Smooth muscle cell (in vitro differentiated cells): Measurements from ENCODE around the gene CLDN2. TPM values are rescaled to one million over a fixed set of nuclear protein-coding genes. Genes with fewer than 3 reads are reported as not detected.

Experiments used
- DNase-seq: peaks from one replicate; lab custom pipeline; 2025; ENCODE audit not compliant: unreplicated experiment; lab: John Stamatoyannopoulos, UW
- H2AFZ ChIP-seq: fragments of 200-600 bp; sonication (generic); 2 replicates; pipeline ENCODE4 v1.6.0; 2016; ENCODE audit warnings: antibody characterized with exemption, low read depth, mild to moderate bottlenecking
- H3F3A ChIP-seq: fragments of 200-600 bp; sonication (generic); 2 replicates; pipeline ENCODE4 v1.6.0; 2017; ENCODE audit warnings: antibody characterized with exemption, low read depth
- H3K27ac ChIP-seq: fragments of 200-600 bp; sonication (generic); 2 replicates; pipeline ENCODE4 v1.5.1; 2016; ENCODE audit warnings: low read depth, mild to moderate bottlenecking
- H3K27me3 ChIP-seq: fragments of 200-600 bp; sonication (generic); 2 replicates; pipeline ENCODE4 v1.6.1; 2016; ENCODE audit warnings: low read depth, mild to moderate bottlenecking
- H3K36me3 ChIP-seq: fragments of 200-600 bp; sonication (generic); 2 replicates; pipeline ENCODE4 v1.5.1; 2016; ENCODE audit warnings: low read depth
- H3K4me1 ChIP-seq: fragments of 200-600 bp; sonication (generic); 2 replicates; pipeline ENCODE4 v1.5.1; 2016; ENCODE audit warnings: low read depth
- H3K4me2 ChIP-seq: fragments of 200-600 bp; sonication (generic); 2 replicates; pipeline ENCODE4 v1.6.0; 2016; ENCODE audit warnings: mild to moderate bottlenecking
- H3K4me3 ChIP-seq: fragments of 200-600 bp; sonication (generic); 2 replicates; pipeline ENCODE4 v1.5.1; 2016; ENCODE audit warnings: mild to moderate bottlenecking
- H3K79me2 ChIP-seq: fragments of 200-600 bp; sonication (generic); 2 replicates; pipeline ENCODE4 v1.6.0; 2016; ENCODE audit warnings: low read depth, mild to moderate bottlenecking
- H3K9ac ChIP-seq: fragments of 200-600 bp; sonication (generic); 2 replicates; pipeline ENCODE4 v1.6.0; 2016; ENCODE audit warnings: low read depth
- H3K9me3 ChIP-seq: fragments of 200-600 bp; sonication (generic); replicated peaks from 2 replicates; pipeline ENCODE4 v1.5.1; 2016; ENCODE audit warnings: low read depth
- H4K20me1 ChIP-seq: fragments of 200-600 bp; sonication (generic); 2 replicates; pipeline ENCODE4 v1.6.0; 2016; ENCODE audit warnings: low read depth
- CTCF ChIP-seq: fragments of 200-600 bp; sonication (generic); IDR thresholded peaks from 2 replicates; pipeline ENCODE4 v1.5.1; 2017; ENCODE audit warnings: borderline replicate concordance, mild to moderate bottlenecking, antibody characterized with exemption; ENCODE audit not compliant: insufficient read depth, poor library complexity, severe bottlenecking
- WGBS: methylation state at CpG from one replicate; pipeline ENCODE4 v1.1.7; 2016; ENCODE audit warnings: low lambda C conversion rate; 5-methylcytosine and 5-hydroxymethylcytosine counted together
- polyA plus RNA-seq: library from polyadenylated mRNA; unstranded; fragments of >200 nt; fragmentation: Nextera tagmentation; extraction: Ambion mirVana; gene quantifications from 2 replicates; pipeline ENCODE4 v1.2.1, GENCODE V29; 2016
- total RNA-seq: library from RNA; depleted of rRNA; stranded (reverse); fragments of >200 nt; gene quantifications from 2 replicates; pipeline ENCODE4 v1.2.3, GENCODE V29; 2014

CLDN2 gene
- total and polyA plus RNA-seq, 2 experiments from 2014 or later = 0.04 to 0.07 TPM

- Histone ChIP-seq H2AFZ (no peak overlapping the region), H3K36me3 (no peaks in the 10 kb centered on the region), H3K9ac (no peak overlapping the region), H3K4me2 (no peak overlapping the region), H3K4me1 (no peaks in the 10 kb centered on the region), H4K20me1 (no peaks in the 10 kb centered on the region), H3K27me3 (no peaks in the 10 kb centered on the region), H3K9me3 (no peaks in the 10 kb centered on the region), H3K4me3 (no peak overlapping the region), H3K79me2 (no peaks in the 10 kb centered on the region), H3F3A (no peaks in the 10 kb centered on the region), H3K27ac (no peak overlapping the region)
- TF ChIP-seq CTCF = no peak
- 85% methylated on average over 1 of the region's 1 CpG for WGBS
- DNase-seq = no peak
Measured at GRCh38 chrX:106899841-106900240, 20.4 kb upstream of the CLDN2 start.

- H4K20me1 ChIP-seq = no peaks in the 10 kb centered on the region
- H3K4me3 ChIP-seq = no peak overlapping the region
- H3K4me2 ChIP-seq = no peak overlapping the region
- no peak for DNase-seq
- H3K9ac ChIP-seq = no peak overlapping the region
- H3K27me3 ChIP-seq = no peaks in the 10 kb centered on the region
- H3F3A ChIP-seq = no peaks in the 10 kb centered on the region
- no peaks in the 10 kb centered on the region for H3K4me1 ChIP-seq
- no peaks in the 10 kb centered on the region for H3K9me3 ChIP-seq
- TF ChIP-seq CTCF = no peak
- H3K79me2 ChIP-seq = no peaks in the 10 kb centered on the region
- no peak overlapping the region for H2AFZ ChIP-seq
- WGBS = 81% methylated on average over 3 of the region's 3 CpGs
- H3K36me3 ChIP-seq = no peaks in the 10 kb centered on the region
- no peak overlapping the region for H3K27ac ChIP-seq
Measured at GRCh38 chrX:106901341-106901740, 18.9 kb upstream of the CLDN2 start.

- 74% methylated on average over 4 of the region's 4 CpGs for WGBS
- Histone ChIP-seq H3K9ac (no peak overlapping the region), H3K27ac (no peak overlapping the region), H4K20me1 (no peaks in the 10 kb centered on the region), H3K79me2 (no peaks in the 10 kb centered on the region), H3K36me3 (no peaks in the 10 kb centered on the region), H2AFZ (no peak overlapping the region), H3K27me3 (no peaks in the 10 kb centered on the region), H3F3A (no peaks in the 10 kb centered on the region), H3K4me3 (no peak overlapping the region), H3K9me3 (no peaks in the 10 kb centered on the region), H3K4me1 (no peaks in the 10 kb centered on the region), H3K4me2 (no peak overlapping the region)
- no peak for TF ChIP-seq CTCF
- DNase-seq = no peak
Measured at GRCh38 chrX:106901781-106902219, 18.4 kb upstream of the CLDN2 start.

- 71% methylated on average over 2 of the region's 2 CpGs for WGBS
- H4K20me1 ChIP-seq = no peaks in the 10 kb centered on the region
Measured at GRCh38 chrX:106902684-106903083, 17.5 kb upstream of the CLDN2 start.

More at GRCh38 chrX:106902684-106903083, 17.5 kb upstream of the CLDN2 start:
- H3K4me1 ChIP-seq = no peaks in the 10 kb centered on the region
- DNase-seq = no peak
- H3K36me3 ChIP-seq = no peaks in the 10 kb centered on the region
- no peaks in the 10 kb centered on the region for H3K79me2 ChIP-seq
- no peaks in the 10 kb centered on the region for H3F3A ChIP-seq
- no peak overlapping the region for H3K4me3 ChIP-seq
- no peaks in the 10 kb centered on the region for H3K27me3 ChIP-seq
- no peak for TF ChIP-seq CTCF
- H3K9me3 ChIP-seq = no peaks in the 10 kb centered on the region
- H3K4me2 ChIP-seq = no peak overlapping the region
- no peak overlapping the region for H3K9ac ChIP-seq
- no peak overlapping the region for H2AFZ ChIP-seq
- H3K27ac ChIP-seq = no peak overlapping the region
